Hematopoietic multipotent progenitor cell treated with erythropoietin and hydrocortisone succinate and interleukin-3 and kit ligand, for 8 days (in vitro differentiated cells): ENCODE measurements around the gene UQCRC1.

Source experiments
- DNase-seq: peaks from one replicate; pipeline ENCODE4 v3.0.0-alpha.2; 2015

The UQCRC1 gene

DNA sequence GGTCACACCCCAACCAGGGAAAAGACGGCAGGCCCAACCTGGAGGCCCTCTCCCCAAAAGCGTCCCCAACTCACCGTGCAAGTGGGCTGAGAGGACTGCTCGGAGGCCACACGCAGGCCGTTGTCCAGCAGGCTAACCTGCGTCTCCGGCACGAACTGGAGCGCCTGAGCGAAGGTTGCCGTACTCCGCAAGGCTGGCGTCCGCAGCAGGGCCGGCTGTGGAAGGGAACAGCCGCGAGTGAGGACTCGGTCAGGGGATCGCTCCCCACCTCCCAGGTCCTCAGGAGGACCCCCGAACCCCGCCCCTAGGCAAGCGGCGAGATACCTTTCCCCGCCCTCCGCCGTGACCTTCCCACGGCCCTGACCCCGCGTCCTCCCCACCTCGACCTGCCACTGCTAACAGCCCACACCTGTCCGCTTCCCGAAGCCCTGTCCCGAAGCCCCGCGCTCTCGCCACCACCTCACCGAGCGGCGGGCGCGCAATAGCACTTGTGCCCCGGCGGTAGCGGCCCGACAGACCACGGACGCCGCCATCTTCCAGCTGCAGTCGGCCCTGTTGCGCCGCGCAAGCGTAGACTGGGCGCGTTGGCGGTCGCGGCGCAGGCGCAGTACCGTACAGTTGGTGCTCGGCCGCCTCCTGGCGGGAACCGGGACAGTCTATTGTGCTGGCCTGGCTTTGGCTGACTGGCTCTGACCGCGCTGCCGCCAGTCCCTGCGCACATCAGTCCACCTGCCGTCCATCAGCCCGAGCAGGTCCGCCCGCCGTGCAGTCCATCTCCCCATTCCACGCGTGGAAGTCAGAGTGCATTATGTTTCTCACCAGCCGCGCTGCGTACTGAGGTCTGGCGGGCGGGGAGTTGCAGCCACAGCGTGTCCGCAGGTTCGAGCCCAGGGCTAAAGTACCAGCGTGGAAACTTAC, at the start of gene UQCRC1:
UQCRC1 (minus strand) TSS at position 559 of the 918 bp plus-strand sequence; CDS start at position 533, 26 bp downstream.
- peak; percentile 92 for DNase-seq

DNA sequence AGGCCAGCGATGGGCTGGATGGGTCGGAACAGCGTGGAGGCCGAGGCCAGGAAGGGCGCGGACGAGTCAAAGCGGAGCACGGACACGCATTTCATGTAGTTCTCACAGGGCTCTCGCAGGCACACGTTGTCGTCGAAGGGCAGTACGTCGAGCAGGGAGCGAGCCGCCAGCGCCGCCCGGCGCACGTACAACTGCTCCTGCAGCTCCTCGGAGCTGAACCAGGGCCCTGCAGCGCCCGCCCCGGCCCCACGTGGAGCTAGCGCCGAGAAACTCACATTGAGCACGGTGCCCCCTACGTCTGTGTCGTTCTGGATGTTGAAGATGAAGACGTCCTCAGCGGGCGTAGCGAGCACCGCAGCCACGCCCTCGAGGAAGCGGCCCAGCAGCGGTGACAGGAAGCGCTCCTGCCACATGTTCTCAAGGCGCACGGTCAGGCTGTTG, 47.4 kb upstream of the UQCRC1 start:
- no peak for DNase-seq

DNA sequence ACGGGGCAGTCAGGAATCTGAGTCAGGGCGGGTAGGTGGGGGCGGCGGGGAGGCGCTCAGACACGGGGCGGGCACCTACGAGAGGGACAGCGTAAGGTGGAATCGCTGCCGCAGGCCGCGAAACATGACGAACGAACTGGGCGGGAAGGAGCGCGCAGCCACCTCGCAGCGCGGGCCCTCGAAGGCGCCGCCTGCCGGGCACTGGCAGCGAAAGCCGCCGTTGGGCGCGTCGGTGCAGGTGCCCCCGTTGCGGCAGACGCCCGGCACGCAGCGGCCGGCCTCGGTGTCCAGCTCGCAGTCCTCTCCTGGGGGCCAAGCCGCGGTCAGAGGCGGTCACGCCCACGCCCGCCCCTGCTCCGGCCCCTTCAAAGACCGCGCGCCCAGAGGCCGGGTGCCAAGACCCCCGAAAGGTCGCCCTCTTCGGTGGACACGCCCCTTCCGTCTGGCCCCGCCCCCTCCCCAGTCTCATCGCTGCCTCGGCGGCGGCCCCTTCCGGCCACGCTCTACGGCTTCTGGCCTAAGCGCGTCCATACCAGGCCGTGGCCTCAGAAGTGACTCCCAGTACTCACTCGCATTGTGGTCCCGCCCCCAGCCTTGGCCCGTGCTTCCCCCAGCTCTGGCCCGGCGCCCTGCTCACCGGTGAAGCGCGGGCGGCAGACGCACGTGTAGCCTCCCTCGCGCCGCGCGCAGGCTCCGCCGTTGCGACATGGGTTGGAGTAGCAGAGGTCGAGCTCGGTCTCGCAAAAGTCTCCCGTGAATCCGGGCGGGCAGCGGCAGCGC, 46.8 kb upstream of the UQCRC1 start:
- peak; percentile 83 for DNase-seq

DNA sequence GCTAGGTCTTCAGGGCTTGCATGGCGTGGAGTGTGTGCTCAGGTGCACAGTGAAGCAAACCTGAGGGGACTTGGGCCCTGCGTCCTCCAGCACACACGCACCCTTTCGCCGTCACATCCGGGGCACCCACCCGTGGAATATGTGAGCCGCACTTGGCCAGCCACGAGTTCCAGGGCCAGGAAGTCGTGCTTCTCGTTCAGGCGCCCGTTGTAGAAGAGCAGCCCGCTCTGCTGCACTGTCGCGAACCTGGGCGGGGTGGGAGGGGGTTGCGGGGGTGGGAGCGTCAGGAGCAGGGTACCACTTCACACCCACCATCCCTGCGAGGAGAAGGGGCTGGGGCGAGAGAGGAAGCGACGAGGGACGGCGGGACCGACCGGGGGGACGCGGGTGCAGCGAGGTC, 46.2 kb upstream of the UQCRC1 start:
- DNase-seq: no peak

DNA sequence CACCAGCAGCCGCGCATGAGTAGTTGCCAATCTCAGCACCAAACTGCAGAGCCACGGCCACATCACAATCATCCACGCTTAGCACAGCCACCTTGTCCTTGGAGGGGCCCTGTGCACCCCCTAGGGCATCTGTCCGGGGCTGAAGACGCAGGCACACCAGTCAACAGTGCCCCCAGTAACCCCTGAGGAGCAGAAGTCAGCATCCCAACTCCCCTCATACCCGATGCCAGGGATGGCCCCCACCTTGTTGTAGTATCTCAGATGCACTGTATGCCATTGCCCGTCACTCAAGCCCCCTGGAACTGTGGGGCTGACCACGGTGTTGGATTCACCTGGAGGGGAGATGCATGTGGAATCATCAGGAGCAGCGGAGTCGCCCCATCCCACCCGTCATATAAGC, 45.6 kb upstream of the UQCRC1 start:
- DNase-seq: no peak

DNA sequence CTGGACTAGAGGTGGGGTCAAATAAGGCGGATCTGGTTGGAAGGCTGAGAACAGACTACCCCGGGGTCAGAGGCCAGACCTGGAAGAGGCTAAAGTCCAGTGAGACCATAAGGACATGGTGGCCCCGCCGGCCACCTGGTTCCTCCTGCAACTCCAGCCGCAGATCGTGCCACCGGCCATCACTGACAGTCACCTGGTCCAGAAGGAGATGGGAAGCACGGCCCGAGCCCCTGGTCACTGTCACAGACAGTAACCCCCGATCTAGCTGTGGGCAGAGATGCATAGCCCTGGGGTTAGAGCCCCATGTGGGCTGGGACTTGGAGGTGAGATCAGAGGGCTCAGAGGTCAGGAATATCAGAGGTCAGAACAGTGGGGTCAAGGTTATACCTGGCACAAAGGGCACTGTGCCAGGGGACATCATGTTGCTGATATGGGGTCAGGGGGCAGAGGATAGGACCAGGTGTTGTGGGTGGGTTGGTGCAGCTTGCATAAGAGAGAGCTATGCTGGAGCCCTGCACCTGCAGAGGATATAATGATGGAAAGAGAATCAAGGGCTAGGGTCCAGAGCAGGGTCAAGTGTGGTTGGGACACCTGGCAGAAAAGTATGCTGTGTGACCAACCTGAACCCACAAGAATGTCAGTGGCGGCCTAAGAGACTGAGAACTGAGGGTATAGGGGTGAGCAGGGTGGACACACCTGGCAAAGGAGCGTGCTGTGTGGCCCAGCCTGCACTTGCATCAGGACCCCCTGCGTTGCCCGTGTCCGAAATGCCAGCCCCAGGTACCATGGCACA, 43.7 kb upstream of the UQCRC1 start:
- DNase-seq: no peak

DNA sequence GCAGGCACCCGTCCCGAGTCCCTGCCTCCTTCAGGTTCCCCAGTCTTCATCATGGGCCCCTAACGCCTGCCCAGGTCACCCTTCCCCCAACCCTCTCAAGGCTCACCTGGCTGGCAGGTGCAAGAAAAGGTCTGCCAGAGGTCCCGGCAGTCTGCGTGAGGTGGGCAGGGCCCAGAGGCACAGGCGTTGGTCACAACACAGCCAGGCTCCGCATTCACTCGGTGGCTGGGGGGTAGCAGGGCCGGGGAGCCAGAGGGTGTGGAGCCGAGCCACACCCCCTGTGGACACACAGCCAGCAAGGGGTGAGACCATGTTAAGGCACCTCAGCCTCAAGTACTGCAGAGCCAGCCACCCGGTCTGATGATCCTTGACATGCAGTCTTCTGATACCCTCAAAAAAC, 42.3 kb upstream of the UQCRC1 start:
- DNase-seq: no peak

DNA sequence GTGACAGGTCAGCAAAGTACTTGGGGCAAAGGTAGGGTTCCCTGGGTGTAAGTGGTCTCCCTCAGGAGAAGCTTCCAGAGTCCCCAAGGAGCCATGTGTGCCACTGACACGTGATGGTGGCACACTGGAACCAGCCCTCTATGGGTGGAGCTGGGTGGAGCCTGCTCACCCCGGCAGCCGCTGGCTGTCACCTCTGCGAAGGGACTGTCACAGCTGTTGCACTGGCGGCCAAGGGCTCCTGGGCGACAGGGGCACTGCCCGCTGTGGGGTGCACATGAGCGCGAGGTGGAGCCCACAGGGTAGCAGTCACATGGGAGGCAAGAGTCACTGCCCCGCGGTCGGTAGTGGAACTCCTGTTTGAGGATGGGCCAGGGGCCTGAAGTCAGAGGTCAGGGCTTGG, 41.3 kb upstream of the UQCRC1 start:
- peak; percentile 41 for DNase-seq

DNA sequence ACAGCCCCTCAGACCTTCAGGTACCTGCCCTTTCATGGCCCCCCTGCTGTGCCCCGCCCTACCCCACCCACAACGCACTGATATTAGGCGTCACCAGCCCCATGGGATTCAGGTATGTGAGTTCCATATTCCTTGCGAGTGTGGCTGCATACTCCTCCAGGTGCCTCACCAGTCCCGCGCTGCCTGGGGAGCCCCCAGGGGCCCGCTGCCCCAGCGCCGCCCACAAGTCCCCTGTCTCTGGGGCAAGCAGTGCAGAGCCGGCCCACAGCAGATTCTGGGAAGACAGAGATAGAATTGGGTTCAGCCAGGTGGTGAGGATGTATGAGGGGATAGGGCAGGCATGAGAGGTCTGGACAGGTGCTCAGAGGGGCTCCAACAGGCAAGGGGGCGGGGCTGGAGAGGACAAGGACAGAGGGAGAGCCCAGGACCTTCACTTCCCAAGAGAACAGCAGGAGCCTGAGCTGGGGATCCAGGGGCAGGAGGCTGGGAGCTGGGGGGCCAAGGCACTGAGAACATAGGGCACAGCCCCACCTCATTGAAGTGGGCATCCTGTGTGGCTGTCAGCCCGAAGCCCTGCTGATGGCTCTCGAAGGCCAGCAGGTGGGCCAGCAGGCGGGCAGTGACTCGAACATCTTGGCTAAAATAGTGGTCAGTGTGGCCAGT, 38.9 kb upstream of the UQCRC1 start:
- DNase-seq: no peak

DNA sequence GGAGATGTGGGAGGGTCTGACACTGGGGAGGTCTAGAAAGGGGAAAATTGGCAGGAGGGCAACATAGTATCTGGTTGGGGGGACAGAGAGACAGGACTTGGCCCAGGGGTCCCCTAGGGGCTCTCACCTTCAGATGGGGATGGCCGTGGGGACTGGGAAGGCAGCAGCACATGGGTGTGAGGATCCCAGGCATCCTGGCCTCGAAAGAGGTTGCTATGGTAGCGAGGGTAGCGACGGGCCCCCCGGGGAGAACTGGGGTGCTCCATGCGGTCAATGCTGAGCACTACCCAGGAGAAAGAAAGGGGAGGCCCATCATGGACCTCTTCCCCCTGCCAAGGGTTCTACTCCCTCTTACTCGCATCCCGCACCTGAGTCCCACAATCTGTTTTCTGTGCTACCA, 38.3 kb upstream of the UQCRC1 start:
- no peak for DNase-seq

DNA sequence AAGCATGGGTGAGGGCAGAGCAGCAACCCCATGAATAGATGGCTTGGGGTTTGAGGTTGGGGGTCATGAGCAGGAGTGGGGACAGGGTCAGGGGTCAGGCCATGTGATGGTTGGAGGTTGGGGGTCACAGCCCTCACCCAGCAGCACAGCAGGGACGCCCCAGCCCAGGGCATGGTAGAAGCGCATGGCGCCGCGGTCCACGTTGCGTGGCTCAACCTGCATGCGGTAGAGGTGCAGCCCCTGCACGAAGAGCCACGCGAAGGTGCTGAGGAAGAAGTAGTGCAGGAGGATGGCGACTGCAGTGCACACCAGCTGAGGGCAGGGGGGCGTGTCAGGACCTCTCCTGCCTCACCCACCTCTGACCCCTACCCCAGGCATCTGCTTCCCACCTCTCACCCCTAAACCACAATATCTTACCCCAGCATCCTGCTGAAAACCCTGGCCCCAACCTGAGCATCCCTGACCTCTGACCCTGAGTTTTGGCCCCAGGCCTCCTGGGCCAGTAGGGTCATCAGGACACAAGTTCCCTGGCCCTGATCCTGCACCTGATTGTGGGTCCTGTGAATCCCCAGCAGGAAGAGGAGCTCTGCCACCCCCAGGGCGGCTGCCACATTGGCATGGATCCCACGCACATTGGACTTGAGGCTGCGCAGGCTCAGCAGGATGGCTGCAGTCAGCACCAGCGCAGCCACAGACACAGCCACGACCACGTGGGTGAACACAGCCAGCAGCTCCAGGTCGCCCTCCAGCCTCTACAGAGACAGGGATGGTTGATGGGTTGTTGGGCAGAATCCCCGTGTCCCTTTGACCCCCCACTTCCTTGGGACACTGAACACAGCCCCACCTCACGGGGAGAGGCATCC, 35.7 kb upstream of the UQCRC1 start:
- DNase-seq: no peak

DNA sequence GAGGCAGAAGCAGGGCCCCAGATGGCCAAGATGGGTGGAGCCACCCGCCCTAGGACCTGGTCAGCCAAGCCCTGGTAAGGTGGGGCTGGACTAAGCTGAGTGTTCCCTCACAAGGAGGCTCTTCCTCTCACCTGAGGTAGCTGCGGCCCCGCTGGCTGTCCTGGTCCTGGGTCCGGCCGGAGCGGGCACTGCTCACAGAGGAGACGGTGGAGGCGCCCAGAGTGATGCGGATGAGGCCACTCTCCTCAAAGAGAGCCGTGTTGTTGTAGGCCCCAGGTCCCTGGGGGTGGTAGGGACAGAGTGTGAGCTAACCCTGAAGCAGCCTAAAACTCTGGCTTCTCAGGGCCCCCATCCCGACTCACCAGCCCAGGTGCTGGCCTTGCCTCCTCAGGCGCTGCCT, 33.2 kb upstream of the UQCRC1 start:
- DNase-seq: no peak

DNA sequence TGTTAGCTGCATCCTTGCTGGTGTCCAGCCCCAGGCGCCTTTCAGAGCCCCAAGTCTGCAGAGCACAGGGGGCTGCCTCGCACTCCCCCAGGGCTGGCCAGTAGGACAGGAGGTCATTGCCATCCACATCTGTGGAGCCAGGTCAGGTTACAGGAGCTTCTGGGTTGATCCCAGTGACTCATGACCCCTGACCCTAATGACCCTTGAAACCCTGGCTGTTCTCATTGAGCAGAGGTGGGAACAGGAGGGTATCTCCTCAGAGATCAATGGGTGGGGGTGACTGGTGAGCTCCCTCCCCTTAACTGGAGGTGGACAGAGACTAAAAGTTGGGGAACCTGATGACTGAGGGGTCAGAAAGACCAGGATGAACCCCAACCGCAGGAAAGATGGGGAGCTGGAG, 31.9 kb upstream of the UQCRC1 start:
- DNase-seq: no peak

DNA sequence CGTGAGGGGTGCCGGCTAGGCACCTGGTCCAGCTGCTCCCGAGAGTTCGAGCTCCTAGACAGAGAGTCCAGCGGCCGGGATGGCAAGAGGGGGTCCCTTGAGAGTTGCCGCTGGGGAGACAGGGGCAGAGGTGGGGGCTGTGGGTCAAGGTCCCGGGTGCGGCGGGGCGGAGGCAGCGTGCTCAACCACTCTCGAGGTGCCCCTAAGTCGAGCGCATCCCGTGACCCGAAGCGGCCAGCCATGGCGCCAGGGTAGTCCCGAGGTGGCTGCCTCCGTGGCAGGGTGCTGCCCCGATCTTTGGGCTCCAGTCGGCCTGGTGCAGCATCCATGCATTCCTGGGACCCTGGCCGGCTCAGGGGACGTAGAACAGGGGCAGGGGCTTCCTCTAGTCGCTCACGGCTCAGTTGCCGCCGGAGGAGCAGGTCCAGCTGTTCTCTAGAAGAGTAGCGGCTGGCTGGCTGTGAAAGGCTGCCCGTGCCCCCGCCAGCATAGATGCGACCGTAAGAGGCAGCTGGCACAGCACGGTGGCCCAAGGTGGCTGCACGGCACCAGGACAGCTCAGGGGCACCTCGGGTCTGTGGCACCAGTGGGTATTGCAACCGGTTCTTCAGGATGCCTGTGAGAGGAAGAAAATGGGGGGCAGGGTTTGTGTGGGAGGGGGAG, 30.6 kb upstream of the UQCRC1 start:
- DNase-seq: no peak

DNA sequence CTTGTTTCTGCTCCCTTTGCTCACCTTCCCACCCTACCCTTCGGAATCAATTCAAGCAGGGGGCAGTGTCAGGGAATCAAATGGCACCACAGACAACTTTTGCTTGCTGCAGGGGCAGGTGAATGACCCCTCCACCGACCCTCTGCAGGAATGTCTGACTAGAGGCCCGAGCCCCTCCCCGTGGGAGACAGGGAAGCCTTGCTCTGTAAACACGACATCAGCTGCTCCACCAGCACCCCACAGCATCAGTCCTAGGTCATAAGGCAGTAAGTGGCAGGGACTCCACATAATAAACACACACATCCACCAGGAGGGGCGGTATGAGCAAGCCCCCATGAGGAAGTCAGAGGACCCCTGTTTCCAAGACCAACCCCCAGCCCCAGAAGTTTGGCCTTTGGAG, 27.9 kb upstream of the UQCRC1 start:
- DNase-seq: no peak

DNA sequence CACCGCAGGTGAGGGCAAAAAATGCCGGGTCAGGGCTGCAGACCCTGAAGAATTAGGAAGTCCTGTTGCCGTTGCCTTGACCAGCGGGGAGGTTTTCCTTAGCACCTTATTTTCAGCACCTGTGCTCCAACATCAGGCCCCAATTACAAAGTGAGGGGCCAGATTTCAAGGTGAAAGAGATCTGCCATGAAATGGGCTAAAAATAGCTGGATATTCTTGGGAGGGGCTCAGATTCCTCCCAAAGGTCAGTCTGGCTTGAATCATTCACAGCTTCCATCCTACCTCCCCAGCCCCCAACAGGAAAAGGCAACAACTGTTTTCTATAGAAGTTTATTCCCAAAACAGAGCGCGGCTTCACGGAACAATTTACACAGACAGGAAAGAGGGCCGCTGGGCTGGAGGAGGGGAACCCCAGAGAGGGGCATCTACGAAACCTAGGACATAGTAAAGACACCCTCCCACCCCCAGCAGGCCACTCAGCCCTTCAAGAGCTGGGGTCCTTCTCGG, 26.8 kb upstream of the UQCRC1 start:
- no peak for DNase-seq

DNA sequence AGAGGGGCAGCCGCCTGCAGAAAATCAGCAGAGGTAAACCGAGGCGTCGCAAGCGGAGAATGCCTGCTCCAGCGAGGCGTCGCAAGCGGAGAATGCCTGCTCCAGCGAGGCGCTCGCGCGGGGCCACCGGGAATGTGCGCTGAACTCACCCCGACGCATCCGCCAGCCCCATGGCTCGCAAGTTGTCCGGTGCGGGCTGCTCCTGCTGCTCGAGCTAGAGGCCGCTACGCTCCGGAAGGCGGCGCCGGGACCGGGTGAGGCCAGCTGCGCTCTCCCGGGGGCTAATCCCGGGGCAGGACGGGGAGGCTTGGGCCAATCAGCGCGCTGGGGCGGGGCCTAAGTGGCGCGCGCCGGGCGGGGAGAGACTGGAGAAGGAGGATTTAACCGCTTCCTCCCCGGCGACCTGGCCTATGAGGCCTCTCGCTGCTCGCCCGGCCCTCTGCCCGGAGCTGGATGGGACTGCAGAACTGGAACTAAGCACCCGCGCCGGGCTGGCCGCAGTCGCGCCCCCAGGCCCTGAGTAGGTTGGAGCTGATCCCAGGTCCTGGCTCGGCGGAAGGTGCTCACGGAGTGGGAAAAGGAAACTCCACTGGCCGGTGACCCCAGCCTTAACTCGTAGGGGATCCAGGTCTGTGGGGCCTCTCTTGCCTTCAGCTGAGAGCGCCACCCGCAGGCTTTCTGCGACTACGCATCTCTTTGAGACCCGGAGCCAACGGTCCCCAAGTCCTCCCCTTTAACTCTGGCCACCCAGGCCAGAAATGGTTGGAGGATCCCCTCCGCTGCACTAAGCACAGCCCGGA, 26.0 kb upstream of the UQCRC1 start, which contains the start of gene SLC26A6:
SLC26A6 (minus strand) TSS at position 240 of the 800 bp plus-strand sequence; CDS start at position 172, 68 bp downstream.
- DNase-seq: peak; percentile 95

DNA sequence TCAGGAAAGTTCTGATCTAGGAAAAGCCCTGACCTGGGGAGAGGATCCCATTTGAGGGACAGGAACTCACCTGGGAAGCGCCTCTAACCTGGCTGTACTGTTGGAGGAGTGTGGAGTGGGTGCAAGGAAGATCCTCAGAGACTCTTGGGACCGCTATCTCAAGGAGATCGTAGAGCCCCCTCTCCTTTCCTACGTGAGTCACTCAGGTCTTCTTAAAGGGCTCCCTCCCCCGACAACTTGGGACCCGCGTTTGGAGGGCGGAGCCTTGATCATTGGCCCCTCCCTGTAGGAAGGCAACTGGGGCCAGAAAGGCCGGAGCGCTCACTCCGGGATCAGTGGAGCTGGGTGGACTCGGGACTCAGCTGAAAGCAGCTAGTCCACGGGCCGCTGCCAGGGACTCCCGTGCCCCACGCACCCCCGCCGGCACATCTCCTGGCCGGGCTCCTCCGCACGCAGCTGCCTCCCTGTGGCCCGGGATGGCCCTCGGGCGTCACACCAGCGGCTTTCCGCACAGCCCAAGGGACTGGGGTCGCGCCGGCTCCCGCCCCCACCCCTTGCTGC, 25.3 kb upstream of the UQCRC1 start:
- DNase-seq: peak; percentile 76

DNA sequence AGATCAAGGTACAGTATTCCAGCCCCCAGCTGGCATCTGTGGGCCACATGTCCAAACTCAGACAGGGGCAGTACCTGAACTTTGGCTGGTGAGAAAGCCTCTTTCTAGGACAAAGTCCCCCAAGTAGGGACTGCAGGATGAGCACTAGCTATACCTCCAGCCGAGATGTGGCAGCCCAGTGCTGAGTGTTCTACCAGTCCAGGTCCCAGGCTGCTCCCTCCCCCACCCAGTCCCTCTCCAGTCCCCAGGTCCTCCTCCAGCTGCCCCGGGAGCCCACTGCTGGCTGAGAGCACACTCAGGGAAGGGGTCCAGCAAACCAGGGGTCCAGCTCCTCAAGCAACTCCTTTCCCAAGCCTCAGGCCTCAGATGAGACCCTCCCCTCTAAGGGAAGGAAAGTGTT, 24.3 kb upstream of the UQCRC1 start:
- DNase-seq: no peak
